Measurements from ENCODE around the gene GCN1.

The GCN1 gene

GRCh38 chr12:120090206-120090605, 104.3 kb downstream of the GCN1 start:
- DNase-seq, result no peak

GRCh38 chr12:120089796-120090195, 104.7 kb downstream of the GCN1 start:
- DNase-seq, result no peak

GRCh38 chr12:120089105-120089504, 105.4 kb downstream of the GCN1 start:
- no peak for DNase-seq

- peak; percentile 98 to 100 for DNase-seq
These were observed 107.5 kb downstream of the GCN1 start for GRCh38 chr12:120086801-120087621.

- DNase-seq, result no peak
These were observed 108.4 kb downstream of the GCN1 start for GRCh38 chr12:120085920-120086645.

- DNase-seq, result no peak
These were observed 112.9 kb downstream of the GCN1 start for GRCh38 chr12:120081641-120082040.

- DNase-seq, result no peak
These were observed 114.8 kb downstream of the GCN1 start for GRCh38 chr12:120079411-120080400.

GRCh38 chr12:120078868-120079267, 115.6 kb downstream of the GCN1 start:
- no peak for DNase-seq

GRCh38 chr12:120077260-120077659, 117.3 kb downstream of the GCN1 start:
- no peak for DNase-seq

All from stimulated activated CD4-positive, alpha-beta T cell treated with anti-CD3 and anti-CD28 coated beads, Interleukin-4, amount 100 ng/mL, for 4 hours (primary cell).